Adrenal gland (tissue), 12 donors: ENCODE data around the gene XKR7. TPM values are rescaled to one million over a fixed set of nuclear protein-coding genes. Genes with fewer than 3 reads are reported as not detected.

Experiments used
- DNase-seq, 7 donors: peaks; one replicate each; pipeline ENCODE4 v3.0.0-alpha.2; 2019 to 2020
- H3K27ac ChIP-seq, 5 donors: fragments of 200-600 bp; sonication (generic) in 4 of 5; 1 replicate in 3 of 5; 2 replicates in 2 of 5; pipeline versions ENCODE4 v1.5.1 to v1.8.0; 2016 to 2020; ENCODE audit warnings: mild to moderate bottlenecking in 1 of 5
- H3K27me3 ChIP-seq: fragments of 200-600 bp; 2 replicates; pipeline ENCODE4 v1.8.0; 2021
- H3K36me3 ChIP-seq, 2 donors: fragments of 200-600 bp; replicated peaks in 1 of 2; 1 replicate in 1 of 2; 2 replicates in 1 of 2; pipeline versions ENCODE4 v1.5.1 to v1.8.0; 2018 to 2022
- H3K4me1 ChIP-seq, 2 donors: fragments of 200-600 bp; replicated peaks in 1 of 2; 1 replicate in 1 of 2; 2 replicates in 1 of 2; pipeline versions ENCODE4 v1.5.1 to v1.8.0; 2018 to 2021
- H3K4me3 ChIP-seq, 4 donors: fragments of 200-600 bp; sonication (generic) in 3 of 4; one replicate each; pipeline ENCODE4 v1.5.1; 2016 to 2018
- H3K9me3 ChIP-seq, 3 donors: fragments of 200-600 bp; sonication (generic) in 1 of 3; replicated peaks in 1 of 3; 1 replicate in 2 of 3; 2 replicates in 1 of 3; pipeline versions ENCODE4 v1.5.1 to v1.8.0; 2016 to 2021
- CTCF ChIP-seq, 6 experiments: fragments of 450-650 bp in 4 of 6; fragments of 200-600 bp in 2 of 6; sonication (generic) in 1 of 6; IDR thresholded peaks; 1 replicate in 5 of 6; 2 replicates in 1 of 6; pipeline versions ENCODE4 v1.5.1 to v1.8.0; 2016 to 2021; ENCODE audit warnings: antibody characterized with exemption in 6 of 6, mild to moderate bottlenecking in 2 of 6, moderate library complexity in 1 of 6
- POLR2A ChIP-seq, 2 donors: fragments of 450-650 bp; IDR thresholded peaks; one replicate each; pipeline ENCODE4 v1.6.1; 2017; ENCODE audit warnings: antibody characterized with exemption in 2 of 2, mild to moderate bottlenecking in 2 of 2, moderate library complexity in 1 of 2
- WGBS, 4 donors: extraction: QIAGEN DNeasy Blood & Tissue Kit in 2 of 4; methylation state at CpG; one replicate each; pipeline versions ENCODE4 v1.1.5 to v1.1.7; 2013 to 2017; 5-methylcytosine and 5-hydroxymethylcytosine counted together
- intact Hi-C, 2 donors: fragments of 100-400 bp; cut with DNase I; formaldehyde crosslinking; loops; one replicate each; pipeline versions ENCODE4 v1.14.1 to v1.15.0; 2022 to 2023
- polyA plus RNA-seq, 3 donors: library from polyadenylated mRNA; stranded (reverse); fragments of 200-250 nt in 2 of 3; fragments of 350-450 nt in 1 of 3; fragmentation: Illumina TruSeq in 1 of 3; extraction: RNeasy Lipid Tissue Mini Kit (QIAGEN cat#74804) in 1 of 3; gene quantifications; one replicate each; pipeline ENCODE4 v1.2.3, GENCODE V29; 2013 to 2014
- total RNA-seq, 9 donors: library from RNA; depleted of rRNA in 4 of 9; stranded (reverse); fragments of >200 nt in 4 of 9; fragments of 120-200 nt in 1 of 9; fragmentation: NEBNext Ultra II Directional in 1 of 9; extraction: Animal tissue kit (Norgen Biotek cat#: 25700) in 1 of 9; gene quantifications; one replicate each; pipeline versions ENCODE4 v1.1.0 to v1.2.4, GENCODE V29; 2013 to 2023
- donor health status: healthy with polysubstance abuse.
- donor health status: Bipolar disorder and iron deficiency.
- donor health status: DM: yes; HTN: yes; CAD: no.
- donor health status: DM: no; HTN: no; CAD: no.
- donor health status: DM: no; HTN: no; CAD: no.
- donor health status: DM: yes; HTN: yes; CAD: no.

The XKR7 gene
- total and polyA plus RNA-seq, 12 donors, result 0.04 to 0.56 (median 0.30) TPM; not detected in 4

- Histone ChIP-seq H3K4me1 (no peaks in the 10 kb centered on the region), H3K36me3 (no peaks in the 10 kb centered on the region), H3K27ac (no peak overlapping the region), H3K9me3 (no peaks in the 10 kb centered on the region), H3K4me3 (no peak overlapping the region), H3K27me3 (no peaks in the 10 kb centered on the region)
- TF ChIP-seq CTCF (IDR thresholded peaks at IDR 0.05), result no peak
- TF ChIP-seq POLR2A (IDR thresholded peaks at IDR 0.05), result no peak
- WGBS, 4 donors, result 47 to 57% (median 55%) methylated on average over 6 to 10 of the region's 10 CpGs
- DNase-seq, result no peak
- intact Hi-C loops, result no loop called here
Observed at GRCh38 chr20:31974951-31975487, 7.1 kb downstream of the XKR7 start.

- no peak for DNase-seq
- Histone ChIP-seq H3K27ac (no peak overlapping the region), H3K9me3 (no peaks in the 10 kb centered on the region), H3K27me3 (no peaks in the 10 kb centered on the region), H3K4me3 (no peak overlapping the region), H3K4me1 (no peaks in the 10 kb centered on the region), H3K36me3 (no peaks in the 10 kb centered on the region)
- intact Hi-C loops, result no loop called here
- WGBS, 4 donors, result 70 to 80% (median 77%) methylated on average over 2 of the region's 2 CpGs
- TF ChIP-seq CTCF (IDR thresholded peaks at IDR 0.05) (no peak), POLR2A (IDR thresholded peaks at IDR 0.05) (no peak)
Observed at GRCh38 chr20:31975874-31976273, 7.9 kb downstream of the XKR7 start.

GRCh38 chr20:31977080-31977479 is 9.1 kb downstream of the XKR7 start:
- intact Hi-C loops, result no loop called here
- Histone ChIP-seq H3K4me3 (no peak overlapping the region), H3K27ac (no peak overlapping the region), H3K36me3 (no peaks in the 10 kb centered on the region), H3K9me3 (no peaks in the 10 kb centered on the region), H3K27me3 (no peaks in the 10 kb centered on the region), H3K4me1 (no peaks in the 10 kb centered on the region)
- DNase-seq, result no peak
- no peak for TF ChIP-seq POLR2A (IDR thresholded peaks at IDR 0.05)
- no peak for TF ChIP-seq CTCF (IDR thresholded peaks at IDR 0.05)
- WGBS, 4 donors, result 81 to 94% (median 89%) methylated on average over 4 of the region's 4 CpGs

GRCh38 chr20:31979713-31980426 is 11.9 kb downstream of the XKR7 start:
- no peaks in the 10 kb centered on the region for H3K4me1 ChIP-seq
- no peaks in the 10 kb centered on the region for H3K9me3 ChIP-seq
- no peak overlapping the region for H3K4me3 ChIP-seq
- no peaks in the 10 kb centered on the region for H3K27me3 ChIP-seq
- no peaks in the 10 kb centered on the region for H3K36me3 ChIP-seq
- no peak for DNase-seq
- TF ChIP-seq CTCF (IDR thresholded peaks at IDR 0.05), result no peak
- no peak for TF ChIP-seq POLR2A (IDR thresholded peaks at IDR 0.05)
- WGBS, 4 donors, result 46 to 58% (median 55%) methylated on average over 6 of the region's 6 CpGs
- intact Hi-C loops, result no loop called here
- no peak overlapping the region for H3K27ac ChIP-seq
